Epithelial cell of prostate (primary cell): Measurements from ENCODE around the gene PRCP.
A peak's percentile ranks its signal among the peaks of the same experiment; 100 is the strongest.
"Not testable (repeated sequence)": the region's sequence is repeated elsewhere in the genome, so short reads cannot be mapped to it uniquely, and the experiment has no call there.

ENCODE experiments used
- DNase-seq: peaks from one replicate; pipeline ENCODE4 v3.0.0-alpha.2; 2011; ENCODE audit warnings: low read depth, low spot score
- H3K27ac ChIP-seq: fragments of 450-650 bp; 2 replicates; pipeline ENCODE4 v1.5.1; 2017; ENCODE audit warnings: mild to moderate bottlenecking

PRCP gene

DNA sequence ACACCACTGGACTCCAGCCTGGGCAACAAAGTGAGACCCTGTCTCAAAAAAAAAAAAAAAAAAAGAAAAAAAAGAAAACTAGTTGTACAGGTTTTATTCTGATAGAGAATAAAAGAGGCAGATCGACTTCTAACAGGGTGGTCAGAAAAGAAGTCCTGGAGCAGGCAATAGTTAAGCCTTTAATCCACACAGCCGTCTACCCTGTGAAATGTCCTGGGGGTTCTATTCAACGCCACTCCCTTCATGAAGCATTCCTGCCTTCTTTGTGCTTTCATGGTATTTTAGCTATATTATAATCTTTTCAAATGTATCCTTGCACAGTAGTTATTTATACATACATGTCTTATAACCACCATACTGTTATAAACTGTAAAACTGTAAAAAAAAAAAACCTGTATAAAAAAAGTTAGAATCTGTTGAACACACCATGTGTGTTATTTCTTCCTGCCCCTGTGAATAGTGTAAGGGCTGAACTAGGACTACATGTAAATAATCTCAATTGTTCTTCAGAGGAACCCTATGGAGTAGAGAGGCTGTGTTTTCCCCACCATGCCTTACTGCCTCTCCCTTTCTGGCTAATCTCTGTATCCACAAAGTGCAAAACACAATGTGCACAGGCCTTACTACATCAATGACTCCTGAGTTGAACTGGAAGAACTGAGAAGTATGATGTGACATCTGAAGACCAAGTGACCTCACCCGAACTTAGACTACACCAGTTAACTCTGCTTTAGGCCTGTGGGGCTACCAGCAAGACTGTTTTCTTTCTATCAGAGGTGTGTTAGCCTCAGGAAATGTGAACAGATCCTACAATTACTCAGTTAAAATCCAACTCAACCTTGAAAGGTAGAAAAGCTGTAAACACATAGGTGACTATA is 25.3 kb downstream of the PRCP start:
- DNase-seq: no peak
- H3K27ac ChIP-seq: no peak overlapping the region

DNA sequence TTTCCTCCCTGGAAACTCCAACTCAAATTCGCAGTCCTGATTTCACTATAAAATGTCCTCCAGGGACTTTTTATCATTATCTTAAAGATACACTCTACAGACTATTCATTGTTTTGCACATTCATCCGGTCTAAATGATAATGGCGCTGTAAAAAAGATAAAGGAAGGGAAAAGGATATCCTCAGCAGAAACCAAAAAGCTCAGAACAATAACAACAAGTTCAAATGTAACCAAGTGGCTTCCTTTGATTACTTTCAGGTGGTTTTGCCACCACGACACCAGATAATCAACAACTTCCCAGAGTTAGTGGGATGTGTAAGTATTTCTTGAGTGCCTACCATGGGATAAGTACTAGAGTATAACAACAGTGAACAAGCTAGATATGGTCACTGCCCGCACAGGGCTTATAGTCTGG is 26.3 kb downstream of the PRCP start:
- no peak overlapping the region for H3K27ac ChIP-seq
- no peak for DNase-seq

- no peak for DNase-seq
- H3K27ac ChIP-seq: no peak overlapping the region
Observed at GRCh38 chr11:82872377-82873150, 27.7 kb downstream of the PRCP start.

- H3K27ac ChIP-seq: no peak overlapping the region
- DNase-seq: no peak
Observed at GRCh38 chr11:82871646-82872045, 28.6 kb downstream of the PRCP start.

GRCh38 chr11:82869657-82870056 is 30.6 kb downstream of the PRCP start:
- no peak overlapping the region for H3K27ac ChIP-seq
- no peak for DNase-seq

- DNase-seq: no peak
- no peak overlapping the region for H3K27ac ChIP-seq
Observed at GRCh38 chr11:82867495-82868082, 32.6 kb downstream of the PRCP start.

GRCh38 chr11:82865841-82866240 is 34.4 kb downstream of the PRCP start:
- DNase-seq: no peak

DNA sequence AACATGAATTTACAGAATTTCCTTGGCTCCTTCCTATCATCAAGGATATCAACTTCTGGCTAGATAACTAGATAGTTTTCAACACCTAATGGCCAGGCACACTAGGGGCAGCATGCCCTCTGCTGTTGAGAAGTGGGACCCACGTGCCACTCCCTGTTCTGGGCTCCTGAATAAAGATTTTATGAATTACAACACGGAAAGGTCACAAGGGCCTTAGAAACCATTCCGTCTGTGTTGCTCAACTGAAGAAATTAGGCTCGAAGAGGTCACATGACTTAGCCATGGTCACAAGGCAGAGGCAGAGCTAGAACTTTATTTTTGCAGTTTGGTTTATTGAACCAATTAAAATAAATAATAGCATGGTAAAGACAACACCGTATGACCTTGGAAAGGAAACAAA is 36.0 kb downstream of the PRCP start:
- DNase-seq: no peak

More at GRCh38 chr11:82865841-82866240, 34.4 kb downstream of the PRCP start:
- no peak overlapping the region for H3K27ac ChIP-seq

DNA sequence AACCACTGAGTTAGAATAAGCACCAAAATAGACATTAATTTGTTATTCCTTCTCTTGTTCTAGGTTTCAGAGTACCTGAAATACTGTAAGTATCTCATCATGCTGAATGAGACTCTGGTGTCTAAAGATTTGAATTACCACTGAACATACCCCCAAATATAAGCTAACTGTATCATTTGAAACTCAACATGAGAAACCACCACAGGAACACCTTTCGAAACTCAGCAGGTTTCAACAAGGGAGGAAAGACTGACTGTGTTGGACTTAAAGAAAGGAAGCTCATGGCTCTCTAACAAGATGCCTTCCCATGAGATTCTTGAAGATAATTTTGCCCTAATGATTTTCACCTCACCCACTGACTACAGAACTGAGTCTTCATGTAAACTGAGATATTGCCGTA is 37.0 kb downstream of the PRCP start:
- H3K27ac ChIP-seq: no peak overlapping the region

More for the DNA sequence above, 36.0 kb downstream of the PRCP start:
- no peak overlapping the region for H3K27ac ChIP-seq

GRCh38 chr11:82862379-82862778 is 37.9 kb downstream of the PRCP start:
- no peak overlapping the region for H3K27ac ChIP-seq
- no peak for DNase-seq

More for the DNA sequence above, 37.0 kb downstream of the PRCP start:
- no peak for DNase-seq

- H3K27ac ChIP-seq: peak overlapping the region; percentile 53
- no peak for DNase-seq
Observed at GRCh38 chr11:82859750-82860149, 40.5 kb downstream of the PRCP start.

DNA sequence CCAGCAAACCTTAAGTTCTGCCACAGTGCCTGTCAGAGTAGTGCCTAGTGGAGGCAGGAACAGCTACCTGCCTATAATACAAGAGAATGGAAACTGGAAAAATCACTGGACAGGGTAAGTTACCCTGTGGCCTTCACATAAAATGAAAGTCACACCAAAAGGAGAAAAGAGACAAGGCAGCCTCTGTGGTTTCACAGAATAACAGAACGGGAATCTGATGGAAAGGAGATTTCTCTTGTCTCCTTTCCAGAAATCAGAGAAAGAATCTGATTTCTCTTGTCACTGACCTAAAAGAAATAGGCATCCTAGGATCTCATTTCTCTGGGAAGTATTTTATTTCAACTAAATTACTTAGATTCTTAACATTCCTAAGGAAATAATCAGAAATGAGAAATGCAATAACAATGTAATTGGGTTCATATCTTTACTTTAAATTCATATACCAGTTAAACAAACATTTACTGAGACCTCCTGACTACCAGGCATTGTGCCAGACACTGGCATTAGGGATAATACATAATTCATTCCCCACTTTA is 41.6 kb downstream of the PRCP start:
- no peak for DNase-seq
- H3K27ac ChIP-seq: peak overlapping the region; percentile 53

GRCh38 chr11:82858133-82858532 is 42.1 kb downstream of the PRCP start:
- peak overlapping the region; percentile 53 for H3K27ac ChIP-seq
- no peak for DNase-seq

DNA sequence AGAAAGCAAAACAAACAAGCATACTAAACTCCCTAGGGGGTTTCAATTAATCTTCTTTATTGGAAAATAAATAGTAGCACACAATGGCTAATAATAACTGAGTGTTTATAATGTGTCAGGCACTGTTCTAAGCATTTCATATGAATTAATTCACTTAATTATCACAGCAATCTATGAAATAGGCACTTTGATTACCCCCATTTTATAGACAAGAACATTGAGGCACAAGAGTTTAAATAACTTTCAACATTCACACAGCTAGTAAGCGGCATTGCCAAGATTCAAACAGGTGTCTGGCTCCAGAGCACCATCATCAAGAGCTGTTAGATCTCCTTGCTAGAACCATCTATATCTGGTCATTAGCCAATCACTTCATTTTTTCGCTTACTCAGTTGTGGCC is 43.1 kb downstream of the PRCP start:
- DNase-seq: no peak
- H3K27ac ChIP-seq: no peak overlapping the region

- H3K27ac ChIP-seq: no peak overlapping the region
- DNase-seq: no peak
Observed at GRCh38 chr11:82855616-82856015, 44.6 kb downstream of the PRCP start.

GRCh38 chr11:82854916-82855315 is 45.3 kb downstream of the PRCP start:
- DNase-seq: not testable (repeated sequence)
- peak overlapping the region; percentile 10 for H3K27ac ChIP-seq

- DNase-seq: no peak
Observed at GRCh38 chr11:82854242-82854641, 46.0 kb downstream of the PRCP start.

DNA sequence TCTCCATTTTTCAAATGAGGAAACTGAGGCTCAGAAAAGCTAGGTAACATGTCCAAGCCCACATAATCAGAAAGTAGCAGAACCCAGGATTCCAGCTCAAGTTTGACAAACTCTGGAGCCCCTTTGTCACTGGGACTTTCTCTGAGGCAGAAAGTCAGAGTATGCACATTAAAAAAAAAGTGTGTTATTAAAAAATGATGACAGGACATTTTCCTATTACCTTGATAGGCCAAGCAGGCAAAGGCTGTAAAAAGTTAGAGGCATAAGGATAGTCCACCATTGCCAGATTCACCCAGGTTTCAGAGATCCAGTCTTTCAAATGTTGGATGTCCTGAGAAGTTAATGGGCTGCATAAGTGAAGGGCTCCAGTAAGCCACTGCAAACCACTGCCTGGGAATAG is 51.4 kb downstream of the PRCP start:
- H3K27ac ChIP-seq: no peak overlapping the region
- DNase-seq: no peak

More at GRCh38 chr11:82854242-82854641, 46.0 kb downstream of the PRCP start:
- peak overlapping the region; percentile 10 for H3K27ac ChIP-seq

- no peak for DNase-seq
- H3K27ac ChIP-seq: no peak overlapping the region
Observed at GRCh38 chr11:82845356-82846353, 54.6 kb downstream of the PRCP start.
